Lung (tissue), 12 donors: Measurements from ENCODE around the gene GAA. TPM values are rescaled to one million over a fixed set of nuclear protein-coding genes. Genes with fewer than 3 reads are reported as not detected.
"Not testable (repeated sequence)": the region's sequence is repeated elsewhere in the genome, so short reads cannot be mapped to it uniquely, and the experiment has no call there.

Experiments
- ATAC-seq: fragments of 200-7000 bp; cut with Tn5 transposase; one replicate; pipeline ENCODE4 v1.9.1; 2020; ENCODE audit warnings: moderate number of reproducible peaks; ENCODE audit not compliant: insufficient read depth, low FRiP score
- DNase-seq, 3 donors: peaks; one replicate each; pipeline ENCODE4 v3.0.0-alpha.2; 2013 to 2017
- H3K27ac ChIP-seq, 2 donors: one replicate each; pipeline ENCODE4 v1.5.1; 2013; ENCODE audit warnings: mild to moderate bottlenecking in 2 of 2, moderate library complexity in 2 of 2, control low read depth in 1 of 2, inconsistent platforms in 1 of 2, low read depth in 1 of 2, low read length in 1 of 2
- H3K27me3 ChIP-seq, 3 donors: one replicate each; pipeline ENCODE4 v1.5.1; 2013; ENCODE audit warnings: low read length in 2 of 3; ENCODE audit not compliant: control insufficient read depth in 3 of 3, insufficient read depth in 3 of 3
- H3K36me3 ChIP-seq, 4 donors: one replicate each; pipeline ENCODE4 v1.5.1; 2013; ENCODE audit warnings: low read length in 4 of 4, mild to moderate bottlenecking in 1 of 4, moderate library complexity in 1 of 4; ENCODE audit not compliant: control insufficient read depth in 4 of 4, insufficient read depth in 4 of 4
- H3K4me1 ChIP-seq, 5 donors: one replicate each; pipeline ENCODE4 v1.5.1; 2013; ENCODE audit warnings: low read length in 5 of 5, mild to moderate bottlenecking in 2 of 5, moderate library complexity in 1 of 5; ENCODE audit not compliant: control insufficient read depth in 5 of 5, insufficient read depth in 5 of 5
- H3K4me3 ChIP-seq: one replicate; pipeline ENCODE4 v1.5.1; 2013; ENCODE audit warnings: mild to moderate bottlenecking, control low read depth, moderate library complexity
- H3K9ac ChIP-seq, 2 donors: one replicate each; pipeline ENCODE4 v1.5.1; 2013; ENCODE audit warnings: low read length in 2 of 2, control low read depth in 1 of 2; ENCODE audit not compliant: insufficient read depth in 1 of 2
- H3K9me3 ChIP-seq, 4 donors: one replicate each; pipeline ENCODE4 v1.5.1; 2013; ENCODE audit warnings: low read length in 3 of 4, mild to moderate bottlenecking in 1 of 4, moderate library complexity in 1 of 4; ENCODE audit not compliant: control insufficient read depth in 4 of 4, insufficient read depth in 3 of 4
- WGBS, 2 donors: extraction: QIAGEN DNeasy Blood & Tissue Kit; methylation state at CpG; one replicate each; pipeline ENCODE4 v1.1.7; 2013; 5-methylcytosine and 5-hydroxymethylcytosine counted together
- polyA plus RNA-seq, 2 donors: library from polyadenylated mRNA; stranded (reverse); fragments of 200-250 nt; gene quantifications; one replicate each; pipeline ENCODE4 v1.2.1, GENCODE V29; 2013
- total RNA-seq, 2 donors: library from RNA; depleted of rRNA in 1 of 2; stranded (reverse); fragments of >200 nt in 1 of 2; gene quantifications; one replicate each; pipeline ENCODE4 v1.2.1, GENCODE V29; 2014 to 2021
- TF ChIP-seq, protein P1 (sequence below): IDR thresholded peaks from 2 replicates; pipeline ENCODE4 v1.5.1; 2012; ENCODE audit warnings: mild to moderate bottlenecking; ENCODE audit errors: control extremely low read depth, extremely low read depth
- donor health status: control.
- donor health status: control.
- donor health status: Bipolar disorder and iron deficiency.
- donor health status: healthy.
- donor health status: DM: yes; HTN: yes; CAD: no.

Gene GAA
- total and polyA plus RNA-seq, 4 donors, result 30.5 to 88.6 (median 68.0) TPM

DNA sequence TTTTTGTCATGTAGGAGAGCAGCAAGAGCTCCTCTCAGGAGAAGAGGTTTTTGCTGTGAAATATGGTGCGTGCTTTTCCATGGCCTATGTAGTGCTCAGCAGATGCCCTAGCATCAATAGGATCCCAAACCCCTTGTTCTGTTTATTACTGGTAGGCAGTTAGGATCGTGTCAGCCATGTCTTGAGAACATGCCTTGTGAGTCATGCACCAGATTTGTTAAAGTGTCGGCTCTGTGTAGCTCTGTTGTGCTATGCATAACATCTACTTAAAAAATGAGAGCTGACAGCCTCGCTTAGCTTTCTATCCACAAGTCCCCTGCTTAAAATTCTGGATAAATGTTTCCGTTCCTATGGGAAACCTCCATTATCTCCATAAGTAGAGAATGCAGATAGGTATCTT, 50.0 kb downstream of the GAA start:
- 76 to 92% methylated on average over 5 of the region's 5 CpGs for WGBS, 2 donors
- H3K4me1 ChIP-seq, result peaks cover 0 to 9% (median 5%) of the 10 kb centered on the region in 5 donors
- DNase-seq (no peak), ATAC-seq (no peak)
- TF ChIP-seq, protein P1, sequence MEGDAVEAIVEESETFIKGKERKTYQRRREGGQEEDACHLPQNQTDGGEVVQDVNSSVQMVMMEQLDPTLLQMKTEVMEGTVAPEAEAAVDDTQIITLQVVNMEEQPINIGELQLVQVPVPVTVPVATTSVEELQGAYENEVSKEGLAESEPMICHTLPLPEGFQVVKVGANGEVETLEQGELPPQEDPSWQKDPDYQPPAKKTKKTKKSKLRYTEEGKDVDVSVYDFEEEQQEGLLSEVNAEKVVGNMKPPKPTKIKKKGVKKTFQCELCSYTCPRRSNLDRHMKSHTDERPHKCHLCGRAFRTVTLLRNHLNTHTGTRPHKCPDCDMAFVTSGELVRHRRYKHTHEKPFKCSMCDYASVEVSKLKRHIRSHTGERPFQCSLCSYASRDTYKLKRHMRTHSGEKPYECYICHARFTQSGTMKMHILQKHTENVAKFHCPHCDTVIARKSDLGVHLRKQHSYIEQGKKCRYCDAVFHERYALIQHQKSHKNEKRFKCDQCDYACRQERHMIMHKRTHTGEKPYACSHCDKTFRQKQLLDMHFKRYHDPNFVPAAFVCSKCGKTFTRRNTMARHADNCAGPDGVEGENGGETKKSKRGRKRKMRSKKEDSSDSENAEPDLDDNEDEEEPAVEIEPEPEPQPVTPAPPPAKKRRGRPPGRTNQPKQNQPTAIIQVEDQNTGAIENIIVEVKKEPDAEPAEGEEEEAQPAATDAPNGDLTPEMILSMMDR, result no peak
- H3K9me3 ChIP-seq, result peaks cover 0 to 6% (median 0%) of the 10 kb centered on the region in 4 donors
- H3K4me3 ChIP-seq, result no peak overlapping the region
- H3K27ac ChIP-seq, result no peak overlapping the region
- no peaks in the 10 kb centered on the region for H3K36me3 ChIP-seq
- no peak overlapping the region for H3K9ac ChIP-seq
- H3K27me3 ChIP-seq, result no peaks in the 10 kb centered on the region

DNA sequence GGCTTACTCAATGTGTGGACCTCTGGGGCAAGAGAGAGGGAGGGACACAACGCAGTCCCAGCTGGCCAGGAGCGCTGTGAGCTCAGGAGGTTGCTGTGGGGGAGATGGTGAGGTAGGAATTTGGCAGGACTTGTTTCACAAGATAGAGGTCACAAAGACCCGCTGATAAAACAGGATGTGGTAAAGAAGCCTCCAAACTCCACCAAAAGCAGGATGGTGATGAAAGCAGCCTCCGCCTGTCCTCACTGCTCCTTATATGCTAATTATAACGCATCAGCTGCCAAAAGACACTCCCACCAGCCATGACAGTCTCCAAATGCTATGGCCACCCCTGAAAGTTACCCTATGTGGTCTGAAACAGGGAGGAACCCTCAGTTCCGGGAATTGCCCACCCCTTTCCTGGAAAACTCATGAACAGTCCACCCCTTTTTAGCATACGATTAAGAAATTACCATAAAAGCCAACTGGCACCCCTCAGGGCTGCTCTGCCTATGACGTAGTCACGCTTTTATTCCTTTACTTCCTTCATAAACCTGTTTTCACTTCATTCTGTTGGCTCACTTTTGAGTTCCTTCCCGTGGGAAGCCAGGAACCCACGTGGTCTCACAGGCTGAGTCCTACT, 50.8 kb downstream of the GAA start:
- Histone ChIP-seq H3K9ac (no peak overlapping the region), H3K4me1 (peaks cover 0 to 9% (median 5%) of the 10 kb centered on the region in 5 donors), H3K9me3 (peaks cover 0 to 6% (median 0%) of the 10 kb centered on the region in 4 donors), H3K36me3 (no peaks in the 10 kb centered on the region), H3K27me3 (no peaks in the 10 kb centered on the region), H3K27ac (peak overlapping the region in 1 of 2 donors; percentile 13), H3K4me3 (no peak overlapping the region)
- no peak for DNase-seq
- no peak for ATAC-seq
- 39 to 64% methylated on average over 11 of the region's 11 CpGs for WGBS, 2 donors
- TF ChIP-seq, protein P1, result no peak

DNA sequence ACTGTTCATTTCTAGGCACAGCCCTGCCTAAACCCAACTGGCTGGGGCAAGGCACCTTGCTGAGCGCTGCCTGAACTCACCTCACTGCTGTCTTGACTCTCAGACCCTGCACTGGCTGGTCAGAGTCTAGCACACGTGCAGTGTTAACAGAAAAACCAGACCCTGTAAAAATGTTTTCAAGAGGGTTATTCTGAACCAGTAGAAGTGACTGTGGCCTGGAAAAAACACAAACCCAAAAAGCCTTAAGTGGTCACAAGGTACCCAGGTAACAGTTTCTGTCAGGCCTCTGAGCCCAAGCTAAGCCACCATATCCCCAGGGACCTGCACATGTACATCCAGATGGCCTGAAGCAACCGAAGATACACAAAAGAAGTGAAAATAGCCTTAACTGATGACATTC, 51.6 kb downstream of the GAA start:
- Histone ChIP-seq H3K27me3 (no peaks in the 10 kb centered on the region), H3K36me3 (no peaks in the 10 kb centered on the region), H3K9me3 (peaks cover 0 to 6% (median 0%) of the 10 kb centered on the region in 4 donors), H3K4me3 (no peak overlapping the region), H3K27ac (no peak overlapping the region), H3K4me1 (peaks cover 0 to 9% (median 4%) of the 10 kb centered on the region in 5 donors), H3K9ac (no peak overlapping the region)
- DNase-seq, result no peak
- ATAC-seq, result no peak
- 88 to 96% methylated on average over 3 of the region's 3 CpGs for WGBS, 2 donors
- TF ChIP-seq, protein P1, result no peak

DNA sequence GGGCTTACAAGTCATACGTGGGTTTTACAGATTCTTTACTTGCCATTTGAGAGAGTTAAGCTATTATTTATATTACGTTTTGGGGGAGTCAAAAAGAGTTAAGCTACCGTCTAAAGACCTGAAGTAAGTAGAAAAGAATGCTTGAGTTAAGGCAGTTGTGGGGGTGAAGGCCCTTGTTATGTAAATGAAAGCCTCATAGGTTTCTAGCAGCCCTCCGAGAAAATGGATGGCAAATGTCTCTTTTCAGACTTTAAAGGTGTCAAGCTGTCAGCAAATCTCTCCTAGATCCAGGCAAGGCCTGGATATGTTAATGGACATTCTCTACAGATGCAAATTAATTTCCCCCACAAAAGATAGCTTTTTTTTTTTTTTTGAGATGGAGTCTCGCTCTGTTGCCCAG, 52.8 kb downstream of the GAA start:
- no peaks in the 10 kb centered on the region for H3K36me3 ChIP-seq
- no peak for DNase-seq
- no peaks in the 10 kb centered on the region for H3K27me3 ChIP-seq
- H3K4me1 ChIP-seq, result peaks cover 0 to 5% (median 0%) of the 10 kb centered on the region in 5 donors
- H3K4me3 ChIP-seq, result no peak overlapping the region
- no peak overlapping the region for H3K27ac ChIP-seq
- no peak for ATAC-seq
- H3K9me3 ChIP-seq, result peaks cover 0 to 6% (median 0%) of the 10 kb centered on the region in 4 donors
- 81 to 87% methylated on average over 5 of the region's 5 CpGs for WGBS, 2 donors
- TF ChIP-seq, protein P1, result no peak
- no peak overlapping the region for H3K9ac ChIP-seq

DNA sequence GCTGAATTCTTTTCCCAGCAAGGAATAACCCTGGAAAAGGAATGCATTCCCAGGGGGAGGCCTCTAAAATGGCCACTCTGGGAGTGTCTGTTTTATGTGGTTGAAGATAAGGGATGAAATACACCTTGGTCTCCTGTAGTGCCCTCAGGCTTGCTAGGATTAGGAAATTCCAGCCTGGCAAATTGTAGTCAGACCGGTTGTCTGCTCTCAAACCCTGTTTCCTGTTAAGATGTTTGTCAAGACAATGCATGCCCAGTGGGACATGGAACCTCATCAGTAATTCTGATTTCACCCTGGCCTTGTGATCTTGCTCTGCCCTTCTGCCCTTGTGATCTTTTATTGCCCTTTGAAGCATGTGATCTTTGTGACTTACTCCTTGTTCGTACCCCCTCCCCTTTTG, 54.2 kb downstream of the GAA start:
- 53 to 57% methylated on average over 2 of the region's 2 CpGs for WGBS, 2 donors
- not testable (repeated sequence) for H3K4me1 ChIP-seq, H3K36me3 ChIP-seq

More for the DNA sequence above, 54.2 kb downstream of the GAA start:
- not testable (repeated sequence) for H3K27me3 ChIP-seq, H3K9me3 ChIP-seq, H3K9ac ChIP-seq, H3K4me3 ChIP-seq, H3K27ac ChIP-seq, DNase-seq, ATAC-seq
